GM18951 (cell line): ENCODE measurements around the gene COL10A1.

Source experiments
- POLR2A ChIP-seq: IDR thresholded peaks from 4 replicates; pipeline ENCODE4 v1.6.1; 2011; ENCODE audit warnings: mild to moderate bottlenecking; ENCODE audit not compliant: insufficient read length, insufficient read depth; ENCODE audit errors: extremely low read depth
- in situ Hi-C: fragments of 300-500 bp; cut with MboI; formaldehyde crosslinking; loops from one replicate; pipeline ENCODE4 v1.12.0; 2022; ENCODE audit warnings: low sequenced_read_pairs, mixed read lengths, inconsistent platforms; ENCODE audit not compliant: unreplicated experiment

COL10A1 gene

GRCh38 chr6:116145803-116146675, 20.1 kb upstream of the COL10A1 start:
- in situ Hi-C loops = no loop called here
- TF ChIP-seq POLR2A = no peak

DNA sequence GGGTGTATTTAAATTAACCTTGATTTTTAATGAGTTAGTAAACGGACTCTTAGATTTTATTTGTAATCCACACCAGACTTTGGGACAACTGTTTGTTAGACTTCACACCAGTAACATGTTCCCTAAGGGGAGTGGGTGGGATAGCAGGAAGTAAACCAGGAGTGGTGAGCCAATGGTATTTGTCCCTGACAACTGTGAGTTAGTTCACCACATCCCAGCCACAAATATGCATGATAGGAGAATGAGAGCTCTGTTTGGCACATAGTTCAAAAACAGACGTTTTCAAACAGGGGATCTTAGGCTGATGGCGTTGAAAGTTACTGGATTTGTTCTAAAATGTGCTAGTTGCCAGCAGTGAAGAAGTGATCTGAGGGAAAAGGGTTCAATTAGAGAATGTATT, 18.7 kb upstream of the COL10A1 start:
- in situ Hi-C loops = no loop called here
- TF ChIP-seq POLR2A = no peak

GRCh38 chr6:116139917-116140316, 14.0 kb upstream of the COL10A1 start:
- TF ChIP-seq POLR2A = no peak
- in situ Hi-C loops = no loop called here

GRCh38 chr6:116136933-116137340, 11.0 kb upstream of the COL10A1 start:
- TF ChIP-seq POLR2A = no peak
- in situ Hi-C loops = no loop called here

- in situ Hi-C loops = no loop called here
- TF ChIP-seq POLR2A = no peak
Observed at GRCh38 chr6:116136373-116136772, 10.4 kb upstream of the COL10A1 start.

GRCh38 chr6:116133453-116133852, 7.5 kb upstream of the COL10A1 start:
- no peak for TF ChIP-seq POLR2A
- in situ Hi-C loops = no loop called here

- no peak for TF ChIP-seq POLR2A
- in situ Hi-C loops = no loop called here
Observed at GRCh38 chr6:116127771-116128493, 2.0 kb upstream of the COL10A1 start.

- in situ Hi-C loops = no loop called here
- no peak for TF ChIP-seq POLR2A
Observed at GRCh38 chr6:116120430-116120829, 5.5 kb downstream of the COL10A1 start.

DNA sequence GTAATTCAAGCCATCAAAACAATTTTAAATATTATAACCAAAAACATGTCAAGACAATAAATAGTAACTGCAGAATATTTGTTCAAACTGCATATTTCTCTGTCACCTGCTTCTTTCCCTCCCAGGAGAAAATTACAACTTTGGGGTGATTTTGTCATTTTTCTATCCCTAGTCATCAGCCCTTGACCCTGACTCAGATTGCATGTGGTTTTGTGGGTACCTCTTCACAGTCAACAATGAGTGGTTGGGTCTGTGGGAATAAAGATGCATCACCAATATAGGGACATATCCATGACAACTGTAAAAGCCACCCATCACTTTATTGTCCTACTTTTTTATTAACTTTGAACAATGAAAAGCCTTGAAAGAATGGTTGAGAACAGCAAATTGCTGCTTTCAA, 7.3 kb downstream of the COL10A1 start:
- in situ Hi-C loops = no loop called here
- no peak for TF ChIP-seq POLR2A

DNA sequence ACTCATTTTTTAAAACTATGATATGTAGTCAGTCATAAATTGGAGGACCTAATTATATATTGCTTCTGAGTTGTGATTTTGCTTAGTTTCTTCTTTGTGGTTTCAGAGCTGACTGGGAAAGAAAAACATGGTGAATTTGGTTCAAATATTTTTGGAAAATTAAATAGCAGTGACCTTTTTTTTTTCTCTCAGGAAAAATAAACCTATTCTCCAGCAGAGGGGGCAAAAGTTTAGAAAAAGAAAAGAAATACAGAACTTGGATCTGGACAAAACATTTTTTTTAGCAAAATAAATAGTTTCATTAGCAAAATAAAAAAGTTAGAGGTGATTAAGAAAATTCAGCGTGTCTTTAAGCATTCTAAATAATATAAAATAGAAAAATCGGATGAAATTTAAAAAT, 10.2 kb downstream of the COL10A1 start:
- in situ Hi-C loops = no loop called here
- TF ChIP-seq POLR2A = no peak

- TF ChIP-seq POLR2A = no peak
- in situ Hi-C loops = no loop called here
Observed at GRCh38 chr6:116113386-116113785, 12.5 kb downstream of the COL10A1 start.

GRCh38 chr6:116111552-116112528, 14.1 kb downstream of the COL10A1 start:
- in situ Hi-C loops = no loop called here

DNA sequence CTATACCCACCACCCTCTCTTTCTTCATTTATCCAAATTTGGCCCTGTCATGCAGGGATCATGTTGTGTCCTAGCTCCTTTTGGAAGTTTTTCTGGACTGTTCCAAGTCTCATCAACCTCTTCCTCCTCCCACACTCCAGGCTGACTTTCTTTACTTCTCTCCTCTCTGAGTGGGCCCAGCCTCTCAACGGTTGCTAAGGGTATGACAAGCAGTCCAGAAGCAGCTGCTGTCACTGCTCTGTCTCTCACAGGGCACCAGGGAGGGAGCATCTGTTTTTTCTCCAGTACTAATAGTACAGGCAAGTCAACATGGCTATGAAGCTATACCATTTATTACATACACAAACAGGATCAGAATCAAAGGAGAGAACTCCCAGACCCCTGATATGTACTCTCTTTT, 17.1 kb downstream of the COL10A1 start:
- TF ChIP-seq POLR2A = no peak
- in situ Hi-C loops = no loop called here

More at GRCh38 chr6:116111552-116112528, 14.1 kb downstream of the COL10A1 start:
- TF ChIP-seq POLR2A = no peak
